SK-MEL-5 (cell line): ENCODE results near the gene NEDD4L. TPM values are rescaled to one million over a fixed set of nuclear protein-coding genes. Genes with fewer than 3 reads are reported as not detected.
A peak's percentile ranks its signal among the peaks of the same experiment; 100 is the strongest.
"Not testable (repeated sequence)": the region's sequence is repeated elsewhere in the genome, so short reads cannot be mapped to it uniquely, and the experiment has no call there.

Source experiments
- DNase-seq: peaks from one replicate; pipeline ENCODE4 v3.0.0-alpha.2; 2016; ENCODE audit warnings: low read depth, low spot score
- in situ Hi-C: cut with HindIII; loops from 2 replicates; pipeline ENCODE4 v1.10.0; 2016; ENCODE audit warnings: low sequenced_read_pairs, high pct_unique_total_duplicates, low pct_unique_long_range_greater_than_20kb
- total RNA-seq: library from RNA; depleted of rRNA; stranded (reverse); fragments of >200 nt; shearing (Covaris generic); gene quantifications from 2 replicates; pipeline ENCODE4 v1.2.3, GENCODE V29; 2014

The NEDD4L gene
- total RNA-seq, 1 experiment from 2014 or later: 215 TPM

- peak; percentile 62 for DNase-seq
- in situ Hi-C loops: no loop called here
Observed at GRCh38 chr18:58046794-58047555, 2.9 kb downstream of the NEDD4L start.

- no peak for DNase-seq
- in situ Hi-C loops: no loop called here
Observed at GRCh38 chr18:58047556-58047882, 3.5 kb downstream of the NEDD4L start.

- in situ Hi-C loops: no loop called here
- no peak for DNase-seq
Observed at GRCh38 chr18:58048081-58048642, 4.1 kb downstream of the NEDD4L start.

GRCh38 chr18:58049000-58049688, 5.1 kb downstream of the NEDD4L start:
- no peak for DNase-seq
- in situ Hi-C loops: no loop called here

GRCh38 chr18:58050963-58051362, 6.9 kb downstream of the NEDD4L start:
- DNase-seq, in situ Hi-C loops: not testable (repeated sequence)

GRCh38 chr18:58051765-58052460, 7.9 kb downstream of the NEDD4L start:
- DNase-seq: peak; percentile 58
- in situ Hi-C loops: no loop called here

GRCh38 chr18:58052960-58053359, 8.9 kb downstream of the NEDD4L start:
- in situ Hi-C loops: no loop called here
- no peak for DNase-seq

GRCh38 chr18:58054041-58054781, 10.2 kb downstream of the NEDD4L start:
- no peak for DNase-seq

GRCh38 chr18:58055890-58056558, 12.0 kb downstream of the NEDD4L start:
- DNase-seq: no peak
- in situ Hi-C loops: no loop called here

More at GRCh38 chr18:58054041-58054781, 10.2 kb downstream of the NEDD4L start:
- in situ Hi-C loops: no loop called here

- in situ Hi-C loops: no loop called here
- DNase-seq: no peak
Observed at GRCh38 chr18:58056852-58057251, 12.8 kb downstream of the NEDD4L start.

- in situ Hi-C loops: no loop called here
- DNase-seq: no peak
Observed at GRCh38 chr18:58057291-58057965, 13.4 kb downstream of the NEDD4L start.

GRCh38 chr18:58058720-58059119, 14.7 kb downstream of the NEDD4L start:
- no peak for DNase-seq
- in situ Hi-C loops: no loop called here

GRCh38 chr18:58060254-58060653, 16.2 kb downstream of the NEDD4L start:
- in situ Hi-C loops: no loop called here
- DNase-seq: no peak

GRCh38 chr18:58061349-58061748, 17.3 kb downstream of the NEDD4L start:
- in situ Hi-C loops: no loop called here
- DNase-seq: no peak

- in situ Hi-C loops: no loop called here
- DNase-seq: peak; percentile 99
Observed at GRCh38 chr18:58064406-58064998, 20.5 kb downstream of the NEDD4L start.

- DNase-seq: no peak
- in situ Hi-C loops: no loop called here
Observed at GRCh38 chr18:58065956-58066355, 21.9 kb downstream of the NEDD4L start.
